ENCODE data around the gene ARHGEF12.

ARHGEF12 gene

DNA sequence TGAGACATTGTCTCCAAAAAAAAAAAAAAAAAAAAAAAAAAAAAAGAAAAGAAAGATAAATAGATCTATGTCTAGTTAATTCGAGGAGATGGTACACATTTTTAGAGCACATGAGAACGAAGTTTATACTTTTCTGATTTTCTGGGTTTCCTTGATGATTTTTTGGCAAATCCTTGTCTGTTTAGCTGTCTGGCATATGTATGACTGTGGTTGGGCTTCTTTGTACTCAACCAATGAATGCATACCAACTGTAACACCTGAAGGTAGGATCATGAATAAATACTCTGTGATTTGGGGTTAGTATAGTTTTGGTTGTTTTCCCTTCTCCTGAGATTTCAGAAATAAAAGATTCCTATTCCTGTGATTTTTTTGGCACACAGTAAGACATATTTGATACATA lies 63.1 kb downstream of the ARHGEF12 start:
- TF ChIP-seq, protein P1, sequence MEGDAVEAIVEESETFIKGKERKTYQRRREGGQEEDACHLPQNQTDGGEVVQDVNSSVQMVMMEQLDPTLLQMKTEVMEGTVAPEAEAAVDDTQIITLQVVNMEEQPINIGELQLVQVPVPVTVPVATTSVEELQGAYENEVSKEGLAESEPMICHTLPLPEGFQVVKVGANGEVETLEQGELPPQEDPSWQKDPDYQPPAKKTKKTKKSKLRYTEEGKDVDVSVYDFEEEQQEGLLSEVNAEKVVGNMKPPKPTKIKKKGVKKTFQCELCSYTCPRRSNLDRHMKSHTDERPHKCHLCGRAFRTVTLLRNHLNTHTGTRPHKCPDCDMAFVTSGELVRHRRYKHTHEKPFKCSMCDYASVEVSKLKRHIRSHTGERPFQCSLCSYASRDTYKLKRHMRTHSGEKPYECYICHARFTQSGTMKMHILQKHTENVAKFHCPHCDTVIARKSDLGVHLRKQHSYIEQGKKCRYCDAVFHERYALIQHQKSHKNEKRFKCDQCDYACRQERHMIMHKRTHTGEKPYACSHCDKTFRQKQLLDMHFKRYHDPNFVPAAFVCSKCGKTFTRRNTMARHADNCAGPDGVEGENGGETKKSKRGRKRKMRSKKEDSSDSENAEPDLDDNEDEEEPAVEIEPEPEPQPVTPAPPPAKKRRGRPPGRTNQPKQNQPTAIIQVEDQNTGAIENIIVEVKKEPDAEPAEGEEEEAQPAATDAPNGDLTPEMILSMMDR (IDR thresholded peaks at IDR 0.05; ENCODE audit: low read depth, low read length): no peak
- no peak overlapping the region for H3K4me3 ChIP-seq (ENCODE audit: low read depth, low read length)
- in situ Hi-C loops (cut with HindIII; ENCODE audit: low sequenced_read_pairs): no loop called here
- DNase-seq (ENCODE audit: low read depth, low spot score): no peak

DNA sequence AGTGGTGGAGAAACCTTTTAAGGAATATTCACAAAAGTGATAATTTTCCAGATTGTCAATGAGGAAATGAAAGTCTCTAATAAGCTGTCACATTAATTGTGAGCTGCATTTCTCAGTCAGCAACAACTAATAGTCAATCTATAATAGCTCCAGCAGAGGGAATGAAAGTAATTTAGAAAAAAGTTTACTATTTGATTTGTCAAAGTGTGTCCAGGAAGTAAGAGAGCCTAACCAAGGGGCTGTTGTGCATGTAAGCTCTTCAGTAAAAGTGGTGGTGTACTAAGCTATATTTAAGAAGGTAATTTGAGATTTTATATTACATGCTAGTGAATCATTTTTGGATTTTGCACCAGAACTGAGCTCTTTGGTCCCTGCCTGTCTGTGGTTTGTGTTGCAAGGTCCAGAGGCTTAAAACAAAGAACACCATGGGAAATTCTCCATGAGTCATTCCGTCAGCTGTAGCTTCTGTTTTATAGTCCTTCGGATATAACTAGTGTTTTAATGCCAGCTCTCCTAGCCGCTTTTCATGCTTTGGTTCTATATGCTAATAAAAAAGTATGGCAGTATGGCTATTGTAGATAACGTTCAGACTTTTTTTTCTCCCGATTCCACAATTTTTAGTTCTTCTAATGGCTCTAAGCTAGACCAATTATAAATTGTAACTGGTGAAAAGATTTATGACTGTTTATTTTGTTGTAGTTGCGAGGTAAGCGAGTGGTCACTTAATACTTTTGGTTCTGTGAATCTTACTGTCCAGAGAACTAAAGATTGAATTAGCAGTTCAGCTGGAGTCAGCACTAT lies 64.6 kb downstream of the ARHGEF12 start:
- TF ChIP-seq, protein P1 (IDR thresholded peaks at IDR 0.05; ENCODE audit: low read depth, low read length): no peak
- in situ Hi-C loops (cut with HindIII; ENCODE audit: low sequenced_read_pairs): no loop called here
- peak overlapping the region; percentile 35 for H3K4me3 ChIP-seq (ENCODE audit: low read depth, low read length)
- peak; percentile 98 for DNase-seq (ENCODE audit: low read depth, low spot score)

DNA sequence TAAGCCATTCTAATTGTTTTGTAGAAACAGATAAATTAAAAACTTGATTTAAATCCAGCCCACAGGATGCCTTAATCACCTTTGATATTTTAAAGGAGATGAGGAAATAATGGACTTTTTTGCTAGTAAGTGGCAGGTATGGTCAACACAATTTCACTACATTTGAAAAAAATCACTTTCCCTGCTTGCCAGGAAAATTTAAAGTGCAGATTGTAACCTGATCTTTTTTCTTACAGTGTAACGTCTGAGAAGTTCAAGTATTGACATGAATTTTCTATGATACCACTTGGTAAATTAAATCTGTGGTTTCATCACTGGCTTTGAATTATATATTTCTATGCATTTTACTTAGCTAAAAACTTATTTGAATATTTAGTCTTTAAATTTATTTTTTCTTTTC lies 65.3 kb downstream of the ARHGEF12 start:
- DNase-seq (ENCODE audit: low read depth, low spot score): no peak
- H3K4me3 ChIP-seq (ENCODE audit: low read depth, low read length): peak overlapping the region; percentile 35
- in situ Hi-C loops (cut with HindIII; ENCODE audit: low sequenced_read_pairs): no loop called here
- TF ChIP-seq, protein P1 (IDR thresholded peaks at IDR 0.05; ENCODE audit: low read depth, low read length): no peak

DNA sequence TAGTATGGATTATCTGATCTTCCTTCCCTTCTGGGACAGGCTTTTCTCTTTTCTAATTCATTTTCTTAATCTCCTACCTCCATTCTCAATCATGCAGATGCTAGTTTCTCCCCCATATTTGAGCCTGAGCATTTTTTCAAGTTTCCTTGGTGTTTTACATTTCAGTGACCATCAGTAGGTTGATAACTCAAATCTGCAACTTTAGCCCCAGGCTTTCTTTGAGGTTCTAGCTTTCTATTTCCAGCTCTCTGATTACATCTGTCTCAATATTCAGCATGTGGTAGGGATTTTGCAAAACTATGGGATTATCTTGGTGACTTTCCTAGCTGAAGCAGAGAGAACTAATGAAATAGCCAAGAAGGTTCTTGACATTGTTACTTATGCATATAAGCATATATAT lies 67.8 kb downstream of the ARHGEF12 start:
- DNase-seq (ENCODE audit: low read depth, low spot score): no peak
- H3K4me3 ChIP-seq (ENCODE audit: low read depth, low read length): no peak overlapping the region
- in situ Hi-C loops (cut with HindIII; ENCODE audit: low sequenced_read_pairs): no loop called here
- TF ChIP-seq, protein P1 (IDR thresholded peaks at IDR 0.05; ENCODE audit: low read depth, low read length): no peak

DNA sequence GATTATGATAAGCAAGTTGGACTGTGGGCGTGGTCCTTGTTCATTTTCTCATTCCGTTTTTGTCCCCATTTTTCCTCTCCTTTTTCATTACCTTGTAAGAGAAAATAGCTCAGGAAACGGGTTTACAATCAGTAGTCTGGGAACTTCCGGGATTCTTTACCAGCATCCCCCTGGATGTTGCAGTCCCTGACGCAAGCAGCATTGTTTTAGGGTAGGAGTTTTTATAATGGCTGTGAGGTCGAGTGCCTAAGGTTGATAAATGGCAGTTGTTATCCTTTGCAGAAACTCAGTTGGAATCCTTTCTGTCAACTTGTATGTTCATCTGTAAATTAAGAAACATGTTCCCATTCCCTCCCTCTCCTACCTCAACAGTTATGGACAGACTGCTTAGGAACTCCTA lies 68.3 kb downstream of the ARHGEF12 start:
- no peak overlapping the region for H3K4me3 ChIP-seq (ENCODE audit: low read depth, low read length)
- TF ChIP-seq, protein P1 (IDR thresholded peaks at IDR 0.05; ENCODE audit: low read depth, low read length): no peak
- in situ Hi-C loops (cut with HindIII; ENCODE audit: low sequenced_read_pairs): no loop called here
- no peak for DNase-seq (ENCODE audit: low read depth, low spot score)

DNA sequence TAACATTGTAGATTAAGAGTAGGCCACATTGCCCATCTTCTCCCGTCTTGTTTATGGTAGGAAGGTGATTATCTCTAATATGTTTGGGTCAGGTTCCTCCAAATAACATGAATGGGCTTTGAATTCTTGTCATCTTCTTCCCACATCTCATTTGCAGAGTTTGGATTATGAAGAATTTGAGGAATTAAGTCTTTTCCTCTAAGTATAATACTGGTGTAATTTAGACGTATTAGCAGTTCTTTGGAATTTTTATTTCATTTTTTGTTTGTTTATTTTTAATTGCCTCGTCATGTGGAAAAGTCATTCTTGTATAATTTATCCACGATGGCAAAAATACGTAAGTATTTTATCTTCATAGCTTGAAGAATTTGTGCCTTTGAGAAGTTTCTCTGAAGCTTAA lies 73.4 kb downstream of the ARHGEF12 start:
- TF ChIP-seq, protein P1 (IDR thresholded peaks at IDR 0.05; ENCODE audit: low read depth, low read length): no peak
- in situ Hi-C loops (cut with HindIII; ENCODE audit: low sequenced_read_pairs): no loop called here
- no peak overlapping the region for H3K4me3 ChIP-seq (ENCODE audit: low read depth, low read length)
- no peak for DNase-seq (ENCODE audit: low read depth, low spot score)
